SKM-1 treated with dmso at 0.1 percent for 144 hours (cell line): ENCODE measurements around the gene TMEM212.

Source experiments
- DNase-seq: peaks from one replicate; lab custom pipeline; 2025; ENCODE audit not compliant: unreplicated experiment; lab: John Stamatoyannopoulos, UW

The TMEM212 gene

DNA sequence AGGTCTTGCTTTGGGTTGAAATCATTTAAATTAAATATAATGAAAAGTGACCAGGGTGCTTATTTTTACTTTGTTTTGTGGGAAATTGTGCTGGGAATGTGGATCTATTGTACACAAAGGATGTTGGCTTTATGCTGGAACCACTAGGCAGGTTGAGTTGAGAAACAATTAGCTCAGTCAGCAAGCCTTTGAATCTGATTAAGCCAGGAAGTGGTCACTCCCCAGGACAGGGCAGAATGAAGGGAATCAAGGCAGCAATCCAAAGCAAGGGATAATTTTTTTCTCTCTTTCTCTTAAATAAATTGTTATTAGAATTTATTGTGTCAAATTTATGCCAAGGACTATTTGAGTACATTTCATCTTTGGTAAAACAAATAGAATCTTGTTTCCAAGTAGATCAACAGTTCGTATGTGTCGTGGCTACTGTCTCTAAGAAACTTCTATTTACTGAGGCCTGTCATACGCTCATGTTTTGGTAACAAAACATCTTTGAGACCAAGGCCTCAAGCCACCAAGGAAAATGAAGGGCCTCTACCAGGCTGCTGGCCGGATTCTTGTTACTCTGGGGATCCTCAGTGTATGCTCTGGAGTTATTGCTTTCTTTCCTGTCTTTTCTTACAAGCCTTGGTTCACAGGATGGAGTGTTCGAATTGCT lies at the start of gene TMEM212:
Gene TMEM212 (plus strand): TSS at position 486 of the 655 bp plus-strand sequence. CDS start 35 bp downstream, at position 521.
- no peak for DNase-seq

DNA sequence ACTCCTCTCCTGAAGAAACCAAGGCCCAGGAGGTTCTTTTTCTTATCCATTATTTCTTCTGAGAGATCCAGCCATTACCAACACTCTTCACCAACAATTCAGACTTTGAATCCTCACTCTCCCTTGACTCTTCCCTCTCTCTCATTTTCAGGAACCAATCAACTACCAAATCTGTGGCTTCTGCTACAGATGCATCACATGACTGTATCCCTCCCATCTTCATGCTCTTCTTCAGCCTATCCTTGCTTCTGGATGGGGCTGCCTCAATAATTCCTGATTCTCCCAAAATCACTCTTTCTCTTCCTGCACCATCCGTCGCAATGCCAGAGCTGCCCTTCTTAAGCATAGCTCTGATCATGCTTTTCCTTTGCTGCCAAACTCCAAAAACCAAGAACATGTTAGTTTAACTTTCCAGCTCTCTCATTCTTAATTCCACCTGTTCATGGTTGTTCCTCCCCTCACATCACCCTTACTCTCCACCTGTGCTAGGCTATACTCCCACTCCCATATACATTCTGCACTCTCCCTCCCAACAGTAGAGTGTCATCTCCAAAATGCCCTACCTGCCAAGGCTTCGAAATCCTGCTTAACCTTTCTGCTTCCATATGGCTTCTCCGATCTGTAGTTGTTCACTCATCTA lies 46.4 kb upstream of the TMEM212 start:
- no peak for DNase-seq

DNA sequence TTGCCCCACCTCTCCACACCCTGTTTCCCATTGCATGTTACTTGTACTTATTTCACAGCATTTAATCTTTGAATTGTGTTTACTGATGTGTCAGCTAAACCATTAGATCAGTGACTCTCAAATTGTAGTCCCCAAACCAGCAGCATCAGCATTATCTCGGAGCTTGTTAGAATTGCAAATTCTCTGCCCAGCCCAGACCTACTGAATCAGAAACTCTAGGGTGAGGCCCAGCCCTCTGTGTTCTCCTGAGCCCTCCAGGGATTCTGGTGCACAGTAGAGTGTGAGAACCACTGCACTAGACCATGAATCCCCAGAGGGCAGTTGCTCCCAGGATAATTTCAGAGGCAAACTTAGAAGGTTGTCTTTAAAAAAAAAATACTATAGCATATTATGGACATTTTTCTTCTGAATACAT lies 45.9 kb upstream of the TMEM212 start:
- DNase-seq = no peak

DNA sequence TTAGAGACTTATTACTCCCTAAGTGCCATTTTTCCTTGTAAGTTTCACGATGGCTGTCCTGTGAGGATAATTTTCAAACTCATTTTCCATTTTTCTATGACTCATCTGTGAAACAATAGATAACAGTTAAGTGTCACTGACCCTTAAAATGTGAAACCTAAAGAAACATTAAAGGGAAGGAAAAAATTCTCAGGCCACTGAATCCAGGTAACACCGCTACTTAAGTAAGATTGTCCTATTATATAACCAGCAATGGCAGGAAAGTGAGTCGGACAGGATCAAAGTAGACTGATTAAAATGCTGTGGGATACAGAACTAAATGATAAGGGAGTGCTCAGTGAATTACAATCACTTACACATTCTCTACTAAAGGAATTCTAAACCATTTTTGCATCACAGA lies 45.3 kb upstream of the TMEM212 start:
- DNase-seq = no peak

DNA sequence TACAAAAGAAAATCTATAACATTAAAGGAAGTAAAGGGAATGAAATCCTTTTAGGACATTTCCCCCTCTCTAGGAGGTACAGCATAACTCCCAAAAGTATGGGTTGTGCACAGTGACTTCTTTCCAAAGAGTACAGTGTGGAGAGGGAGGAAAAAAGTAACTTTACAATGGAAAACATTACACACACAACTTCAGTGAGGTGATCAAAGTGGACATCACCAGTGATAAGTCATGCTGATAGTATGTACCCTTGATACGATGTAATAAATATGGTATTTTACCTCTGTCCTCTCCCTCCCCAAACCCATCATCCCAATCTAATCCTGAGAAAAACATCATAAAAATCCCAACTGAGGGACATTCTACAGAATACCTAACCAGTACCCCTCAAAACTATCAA lies 43.6 kb upstream of the TMEM212 start:
- DNase-seq = no peak

DNA sequence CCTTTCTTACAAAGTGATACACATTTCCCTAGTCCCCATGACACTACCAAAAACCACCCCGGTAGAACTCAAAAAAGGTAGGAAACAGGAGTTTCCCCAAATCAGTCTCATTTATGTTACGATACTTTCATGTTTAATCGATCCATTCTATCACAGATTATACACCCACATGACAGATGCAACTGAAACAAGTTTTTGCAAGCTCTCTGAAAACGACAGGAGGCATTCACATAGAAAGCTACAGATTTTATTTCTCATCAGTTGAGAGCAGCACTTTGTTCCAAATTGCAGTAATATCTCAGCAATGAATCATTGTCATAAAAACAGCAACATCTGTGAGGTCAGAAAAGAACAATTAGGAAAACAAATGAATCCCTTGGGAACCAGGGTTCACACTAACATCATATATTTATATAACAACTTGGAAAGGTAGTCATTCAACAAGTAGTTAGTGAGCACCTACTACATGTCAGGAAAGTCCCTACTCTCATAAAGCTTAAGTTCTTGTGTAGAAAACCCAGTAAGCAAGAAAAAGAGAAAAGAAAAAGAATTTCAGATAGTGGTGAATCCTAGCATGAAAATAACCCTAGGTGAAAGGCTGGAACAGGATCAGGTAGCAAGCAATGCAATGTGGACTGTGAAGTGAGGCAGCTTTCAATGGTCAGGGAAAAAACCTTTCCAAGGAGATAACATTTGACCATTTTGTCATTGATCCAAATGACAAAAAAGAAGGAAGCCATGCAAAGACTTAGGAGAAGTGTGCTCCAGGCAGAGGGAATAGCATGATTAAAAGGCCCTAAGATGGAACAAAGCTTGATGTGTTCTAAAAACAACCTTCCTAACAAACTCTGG lies 41.2 kb upstream of the TMEM212 start:
- DNase-seq = no peak

- no peak for DNase-seq
Observed at GRCh38 chr3:171802590-171802956, 40.6 kb upstream of the TMEM212 start.

DNA sequence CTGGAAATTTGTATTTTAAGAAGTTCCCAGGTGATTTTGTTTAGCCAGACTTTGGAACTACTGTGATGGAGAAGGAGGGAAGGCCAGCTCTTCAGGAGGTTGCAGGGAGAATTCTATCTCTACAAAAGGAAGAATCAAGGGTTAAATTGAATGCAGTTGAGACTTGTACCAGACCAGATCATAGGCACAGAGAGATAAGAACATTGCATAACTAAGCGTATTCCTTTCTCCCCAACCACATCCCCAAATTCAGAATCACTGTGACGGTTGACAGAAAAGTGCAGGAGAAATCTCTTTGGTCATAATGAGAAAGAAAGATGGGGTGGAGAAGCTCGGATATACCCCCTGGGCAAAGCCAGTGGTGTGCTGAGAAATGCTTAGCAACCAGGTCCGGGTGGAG lies 40.1 kb upstream of the TMEM212 start:
- peak; percentile 72 for DNase-seq

DNA sequence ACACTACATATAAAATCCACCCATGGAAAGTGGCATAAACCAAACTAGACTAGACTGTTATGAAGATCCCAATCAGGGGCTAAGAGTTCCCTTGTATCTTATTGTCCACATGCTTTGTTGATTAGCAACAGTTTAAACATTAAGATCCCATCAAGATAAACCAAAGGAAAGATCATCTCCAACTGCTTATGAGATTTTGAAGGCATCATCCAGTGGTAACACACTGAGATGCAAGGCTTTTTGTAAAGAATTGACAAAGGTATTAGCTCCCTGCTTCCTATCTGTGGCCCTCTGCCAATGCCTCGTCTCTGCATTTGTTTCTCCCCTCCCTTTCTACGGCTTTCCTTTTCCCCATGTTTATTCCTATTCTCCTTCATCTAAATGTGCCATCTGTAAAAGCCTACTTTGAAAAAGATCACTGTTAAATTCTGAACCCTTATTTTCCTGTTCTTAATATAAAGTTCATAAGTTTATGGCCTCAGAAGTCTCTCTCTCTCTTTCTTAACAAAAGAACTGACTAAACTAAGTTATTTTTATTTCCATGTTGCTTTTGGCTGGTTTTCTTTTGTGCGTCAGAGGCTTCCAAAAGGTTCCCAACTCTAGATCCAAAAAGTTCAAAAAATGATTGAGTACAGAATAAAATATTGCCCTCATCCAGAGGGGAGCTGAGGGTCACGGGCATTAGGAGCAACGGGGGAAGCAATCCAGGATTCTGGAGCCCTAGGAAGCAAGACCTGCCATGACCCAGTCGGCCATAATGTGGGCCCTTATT lies 38.3 kb upstream of the TMEM212 start:
- no peak for DNase-seq

DNA sequence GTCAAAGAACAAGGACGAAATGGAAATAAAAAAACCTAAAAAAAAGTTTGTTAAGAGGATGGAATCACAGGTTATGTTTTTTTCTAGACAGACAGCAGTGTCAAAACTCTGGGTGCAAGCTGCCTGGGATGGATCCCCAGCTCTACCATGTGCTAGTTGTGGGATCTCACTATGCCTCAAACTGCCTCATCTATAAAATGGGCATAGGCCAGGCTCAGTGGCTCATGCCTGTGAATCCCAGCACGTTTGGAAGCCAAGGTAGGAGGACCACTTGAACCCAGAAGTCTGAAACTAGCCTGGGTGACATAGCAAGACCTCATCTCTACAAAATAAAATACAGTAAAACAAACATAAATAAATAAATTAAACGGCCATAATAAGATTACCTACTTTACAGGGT lies 37.5 kb upstream of the TMEM212 start:
- DNase-seq = no peak

DNA sequence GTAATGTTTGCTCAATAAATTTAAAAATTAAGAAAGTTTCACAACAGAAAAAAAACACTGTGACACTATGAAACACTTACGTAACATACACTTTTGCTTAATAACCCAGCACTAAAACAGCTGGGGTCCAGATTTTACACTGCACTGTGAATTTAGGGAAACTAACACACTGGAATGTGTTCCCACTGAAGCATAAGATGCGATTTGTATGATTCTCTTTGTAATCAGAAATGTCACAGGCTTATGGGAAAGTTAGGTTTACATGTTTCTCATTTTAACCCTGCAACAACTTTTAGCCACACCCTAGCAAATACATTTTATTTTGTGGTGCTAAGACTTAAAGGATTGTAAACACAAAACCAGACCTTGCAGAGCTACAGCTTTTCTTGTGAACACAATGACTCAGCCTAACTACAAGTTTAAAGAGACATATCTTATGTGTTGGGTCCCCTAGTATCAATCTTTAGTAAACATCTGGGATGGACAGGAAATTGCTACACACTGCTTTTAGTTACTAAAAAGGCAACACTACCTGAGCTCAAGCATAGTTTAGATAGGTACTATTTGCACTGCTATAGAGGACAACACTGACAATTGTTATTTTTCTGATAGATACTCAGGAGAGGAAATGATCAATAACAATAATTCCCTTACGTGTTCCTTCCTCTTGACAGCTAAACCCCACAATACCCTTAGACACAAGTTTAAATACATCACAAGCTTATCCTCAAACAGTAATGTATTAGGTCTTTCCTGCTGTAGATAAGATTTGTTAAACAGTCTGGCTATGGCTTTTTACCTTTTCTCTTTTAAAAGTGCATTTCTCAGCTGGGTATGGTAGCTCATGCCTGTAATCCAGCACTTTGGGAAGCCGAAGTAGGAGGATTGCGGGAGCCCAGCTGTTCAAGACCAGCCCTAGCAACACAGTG lies 36.7 kb upstream of the TMEM212 start:
- DNase-seq = peak; percentile 28

DNA sequence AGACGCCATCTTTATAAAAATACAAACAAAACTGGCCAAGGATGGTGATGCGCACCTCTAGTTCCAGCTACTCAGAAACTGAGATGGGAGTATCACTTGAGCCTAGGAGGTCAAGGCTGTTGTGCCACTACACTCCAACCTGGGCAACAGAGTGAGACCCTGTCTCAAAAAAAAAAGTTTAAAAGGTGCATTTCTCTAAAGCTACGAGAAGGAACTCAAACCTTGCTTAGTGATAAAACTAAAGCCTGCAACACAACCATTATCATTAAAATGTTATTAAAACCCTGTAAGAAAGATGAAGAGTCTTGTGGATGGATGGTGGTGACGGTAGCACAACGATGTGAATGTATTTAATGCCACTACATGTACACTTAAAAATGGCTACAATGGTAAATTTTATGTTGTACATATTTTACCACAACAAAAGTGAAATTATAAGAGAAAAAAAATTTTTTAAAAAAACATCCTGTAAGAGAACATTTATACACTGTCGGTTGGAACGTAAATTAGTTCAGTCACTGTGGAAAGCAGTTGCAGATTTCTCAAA lies 35.9 kb upstream of the TMEM212 start:
- DNase-seq = no peak

GRCh38 chr3:171807806-171808205 lies 35.3 kb upstream of the TMEM212 start:
- no peak for DNase-seq

DNA sequence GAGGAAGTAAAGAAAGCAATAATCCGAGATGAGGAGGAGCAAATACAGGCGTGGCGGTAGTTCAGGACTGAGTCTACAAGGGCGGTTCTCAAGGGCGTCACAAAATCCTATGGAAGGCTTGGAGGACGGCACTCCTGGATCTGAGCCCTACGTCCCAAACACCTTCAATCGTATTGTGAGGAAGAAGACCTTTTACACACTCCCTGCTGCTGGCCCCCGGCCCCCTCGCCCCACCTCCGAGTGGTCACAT lies 33.6 kb upstream of the TMEM212 start:
- peak; percentile 63 for DNase-seq

DNA sequence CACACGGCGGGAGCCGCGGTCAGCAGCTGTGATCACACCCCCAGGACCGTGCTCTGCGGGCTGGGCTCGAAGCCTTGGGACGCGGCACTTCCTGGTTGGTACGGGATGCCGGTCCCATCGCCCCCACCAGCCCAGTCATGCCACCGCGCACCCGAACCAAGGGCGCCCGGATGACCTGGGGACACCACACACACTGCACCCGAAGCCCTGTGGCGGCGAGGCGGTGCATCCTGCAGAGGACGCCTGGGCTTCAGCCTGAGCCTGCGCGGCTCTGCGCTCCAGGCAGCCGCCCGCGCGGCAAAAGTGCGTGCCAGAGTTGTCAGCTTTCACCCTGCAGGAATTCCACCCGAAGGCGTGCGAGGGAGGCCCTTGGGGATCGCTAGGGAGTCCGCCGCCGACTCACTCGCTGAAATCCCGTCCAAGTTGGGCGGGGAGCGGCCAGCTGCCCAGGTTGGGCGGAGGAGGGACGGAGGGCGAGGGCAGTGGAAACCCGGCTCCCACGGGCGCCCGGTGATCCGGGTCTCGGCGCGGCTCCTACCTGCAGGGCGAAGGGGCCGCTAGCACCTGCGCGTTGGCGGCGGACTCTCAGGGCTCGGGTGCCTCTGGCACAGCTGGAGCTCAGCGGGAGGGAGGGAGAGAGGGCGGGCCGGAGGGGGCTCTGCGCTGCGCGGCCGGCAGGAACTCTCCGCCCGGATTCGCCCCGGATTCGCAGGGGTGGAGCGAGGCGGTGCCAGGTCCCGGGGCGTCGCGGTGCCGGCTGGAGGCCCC lies 33.1 kb upstream of the TMEM212 start, which contains the start of gene PLD1:
Gene PLD1 (minus strand): TSS at position 623 of the 768 bp plus-strand sequence. CDS start 72,432 bp downstream, outside the sequence.
- DNase-seq = peak; percentile 57

GRCh38 chr3:171810629-171811294 lies 32.4 kb upstream of the TMEM212 start:
- no peak for DNase-seq

DNA sequence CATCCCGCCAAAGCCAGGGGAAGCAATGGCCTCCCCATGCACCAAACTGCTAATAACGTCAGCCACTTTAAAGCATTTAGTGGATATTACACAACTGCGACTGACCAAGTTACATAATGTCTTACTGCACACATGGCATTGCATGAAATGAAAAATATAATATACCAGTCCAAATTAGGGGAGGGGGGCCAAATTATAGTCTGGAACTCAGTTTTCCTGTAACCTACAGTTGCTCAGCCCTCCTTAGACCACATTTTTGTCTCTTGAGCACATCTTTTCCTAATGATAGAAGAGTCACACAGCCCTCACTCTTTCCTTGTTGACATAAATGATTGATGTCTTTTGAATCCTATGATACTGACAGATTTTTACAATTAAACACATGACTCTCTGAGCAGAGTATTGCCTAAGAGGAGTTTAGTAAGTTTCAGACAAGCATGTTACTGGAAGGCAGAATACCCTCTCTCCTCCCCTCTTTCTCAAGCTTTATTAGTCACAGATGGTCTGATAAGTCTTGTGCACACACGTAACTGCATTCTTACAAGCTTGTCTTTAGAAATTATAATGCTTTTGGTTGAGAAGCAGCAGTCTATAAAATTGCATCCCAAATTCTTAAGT lies 31.7 kb upstream of the TMEM212 start:
- peak; percentile 82 for DNase-seq

- DNase-seq = no peak
Observed at GRCh38 chr3:171811913-171812335, 31.2 kb upstream of the TMEM212 start.
